Fibroblast of the aortic adventitia (primary cell): ENCODE results near the gene L3MBTL4. TPM values are rescaled to one million over a fixed set of nuclear protein-coding genes. Genes with fewer than 3 reads are reported as not detected.
"Not testable (repeated sequence)": the region's sequence is repeated elsewhere in the genome, so short reads cannot be mapped to it uniquely, and the experiment has no call there.

Experiments
- DNase-seq: peaks from one replicate; pipeline ENCODE4 v3.0.0-alpha.2; 2010; ENCODE audit warnings: low read depth
- H3K4me3 ChIP-seq: 2 replicates; pipeline ENCODE4 v1.5.1; 2011; ENCODE audit warnings: low read depth, mild to moderate bottlenecking, control low read depth, low read length, moderate library complexity
- total RNA-seq: library from RNA; depleted of rRNA; stranded (reverse); fragments of >200 nt; gene quantifications from 2 replicates; pipeline ENCODE4 v1.2.3, GENCODE V29; 2012; ENCODE audit warnings: low replicate concordance
- TF ChIP-seq, protein P1 (sequence below): IDR thresholded peaks from 2 replicates; pipeline ENCODE4 v1.5.1; 2011; ENCODE audit warnings: mild to moderate bottlenecking, low read length, control low read depth, inconsistent platforms; ENCODE audit not compliant: insufficient read depth

Gene L3MBTL4
- total RNA-seq, 1 donor: not detected

- TF ChIP-seq, protein P1, sequence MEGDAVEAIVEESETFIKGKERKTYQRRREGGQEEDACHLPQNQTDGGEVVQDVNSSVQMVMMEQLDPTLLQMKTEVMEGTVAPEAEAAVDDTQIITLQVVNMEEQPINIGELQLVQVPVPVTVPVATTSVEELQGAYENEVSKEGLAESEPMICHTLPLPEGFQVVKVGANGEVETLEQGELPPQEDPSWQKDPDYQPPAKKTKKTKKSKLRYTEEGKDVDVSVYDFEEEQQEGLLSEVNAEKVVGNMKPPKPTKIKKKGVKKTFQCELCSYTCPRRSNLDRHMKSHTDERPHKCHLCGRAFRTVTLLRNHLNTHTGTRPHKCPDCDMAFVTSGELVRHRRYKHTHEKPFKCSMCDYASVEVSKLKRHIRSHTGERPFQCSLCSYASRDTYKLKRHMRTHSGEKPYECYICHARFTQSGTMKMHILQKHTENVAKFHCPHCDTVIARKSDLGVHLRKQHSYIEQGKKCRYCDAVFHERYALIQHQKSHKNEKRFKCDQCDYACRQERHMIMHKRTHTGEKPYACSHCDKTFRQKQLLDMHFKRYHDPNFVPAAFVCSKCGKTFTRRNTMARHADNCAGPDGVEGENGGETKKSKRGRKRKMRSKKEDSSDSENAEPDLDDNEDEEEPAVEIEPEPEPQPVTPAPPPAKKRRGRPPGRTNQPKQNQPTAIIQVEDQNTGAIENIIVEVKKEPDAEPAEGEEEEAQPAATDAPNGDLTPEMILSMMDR: no peak
- DNase-seq: no peak
- no peak overlapping the region for H3K4me3 ChIP-seq
Measured at GRCh38 chr18:6423289-6423688, 8.6 kb upstream of the L3MBTL4 start.

DNA sequence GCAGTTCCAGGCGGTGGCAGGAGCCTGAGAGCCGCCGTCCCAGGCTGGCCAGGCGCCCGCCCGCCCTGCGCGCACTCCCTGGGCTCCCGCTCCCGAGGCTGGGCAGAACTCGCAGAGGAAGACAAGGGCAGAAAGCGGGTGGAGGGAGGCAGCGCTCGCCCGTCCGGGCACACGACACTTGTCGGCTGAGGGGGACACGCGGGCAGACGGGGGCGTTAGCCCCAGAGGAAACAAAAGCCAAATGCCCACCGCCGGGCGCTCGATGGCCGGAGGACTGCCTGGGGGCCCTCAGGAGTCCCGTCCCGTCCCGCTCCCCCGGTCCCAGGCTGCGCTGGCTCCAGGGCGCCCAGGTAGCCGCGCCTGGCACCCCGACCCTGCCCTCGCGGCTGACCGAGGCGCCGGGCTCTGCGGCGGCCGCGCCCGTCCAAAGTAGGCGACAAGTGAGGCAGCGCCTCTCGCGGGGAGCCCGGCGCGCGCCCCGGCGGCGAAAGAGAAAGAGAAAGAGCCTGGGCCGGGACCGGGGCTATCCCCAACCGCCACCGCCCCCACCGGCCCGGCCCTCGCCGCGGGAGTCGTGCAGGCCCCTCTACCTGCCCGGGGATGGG, 491 bp downstream of the L3MBTL4 start:
- TF ChIP-seq, protein P1: no peak
- no peak for DNase-seq
- H3K4me3 ChIP-seq: peak overlapping the region; percentile 35

GRCh38 chr18:6413579-6414117, 1.1 kb downstream of the L3MBTL4 start:
- H3K4me3 ChIP-seq: no peak overlapping the region
- TF ChIP-seq, protein P1: no peak
- DNase-seq: no peak

DNA sequence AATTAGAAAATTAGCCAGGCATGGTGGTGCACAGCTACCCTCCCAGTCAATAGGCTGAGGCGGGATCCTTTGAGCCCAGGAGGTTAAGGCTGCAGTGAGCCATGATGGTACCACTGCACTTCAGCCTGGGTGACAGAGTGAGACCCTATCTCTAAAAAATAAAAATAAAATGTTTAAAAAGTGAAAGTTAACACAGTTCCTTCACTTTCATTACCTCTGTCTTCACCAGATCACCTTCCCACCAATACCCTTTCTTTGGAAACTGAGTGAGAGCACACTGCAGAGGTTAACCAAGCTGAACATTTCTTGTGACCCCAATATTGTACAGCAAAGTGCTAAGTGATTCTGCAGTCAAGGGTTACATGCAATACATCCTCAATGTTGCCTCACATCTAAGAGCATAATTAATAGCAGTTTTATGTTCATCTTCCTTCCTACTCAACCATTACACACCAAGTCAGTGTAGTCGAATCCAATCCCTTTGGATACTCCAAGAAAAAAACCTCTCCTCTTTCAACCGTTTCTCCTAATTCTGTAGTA, 1.7 kb downstream of the L3MBTL4 start:
- DNase-seq: no peak
- no peak overlapping the region for H3K4me3 ChIP-seq
- TF ChIP-seq, protein P1: no peak

- no peak for DNase-seq
- TF ChIP-seq, protein P1: no peak
- no peak overlapping the region for H3K4me3 ChIP-seq
Measured at GRCh38 chr18:6411382-6411781, 3.3 kb downstream of the L3MBTL4 start.

DNA sequence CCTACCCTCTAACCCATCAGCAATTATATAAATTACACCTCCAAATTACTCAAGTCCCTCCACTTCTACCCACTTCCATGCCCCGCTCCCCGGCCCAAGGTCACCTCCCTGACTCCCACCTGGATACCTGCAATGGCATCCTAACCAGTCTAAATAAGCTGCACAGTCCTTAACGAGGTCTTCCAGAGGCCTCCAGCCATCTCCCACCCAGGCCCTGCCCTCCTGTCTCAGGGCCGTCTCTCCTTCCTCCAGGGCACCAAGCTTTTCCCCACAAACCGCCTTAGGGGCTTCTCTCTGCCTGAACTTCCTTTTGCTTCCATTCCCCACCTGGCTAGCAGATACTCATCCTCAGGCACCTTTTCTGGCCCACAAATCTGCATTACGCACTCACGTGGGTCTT, 4.8 kb downstream of the L3MBTL4 start:
- TF ChIP-seq, protein P1: no peak
- no peak for DNase-seq
- H3K4me3 ChIP-seq: no peak overlapping the region

DNA sequence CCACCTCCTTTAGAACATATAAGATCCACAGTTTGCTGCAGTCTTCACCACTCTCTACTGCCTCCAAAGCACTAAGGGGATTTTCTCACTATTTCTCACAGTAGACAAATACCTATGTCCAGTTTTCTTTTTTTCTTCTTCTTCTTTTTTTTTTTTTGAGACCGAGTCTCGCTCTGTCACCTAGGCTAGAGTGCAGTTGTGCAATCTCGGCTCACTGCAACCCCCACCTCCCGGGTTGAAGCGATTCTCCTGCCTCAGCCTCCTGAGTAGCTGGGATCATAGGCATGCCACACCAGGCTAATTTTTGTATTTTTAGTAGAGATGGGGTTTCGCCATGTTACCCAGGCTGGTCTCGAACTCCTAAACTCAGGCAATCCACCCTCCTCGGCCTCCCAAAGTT, 6.2 kb downstream of the L3MBTL4 start:
- not testable (repeated sequence) for H3K4me3 ChIP-seq, DNase-seq
